Measurements from ENCODE around the gene ESRRA.
A peak's percentile ranks its signal among the peaks of the same experiment; 100 is the strongest.

Gene ESRRA

DNA sequence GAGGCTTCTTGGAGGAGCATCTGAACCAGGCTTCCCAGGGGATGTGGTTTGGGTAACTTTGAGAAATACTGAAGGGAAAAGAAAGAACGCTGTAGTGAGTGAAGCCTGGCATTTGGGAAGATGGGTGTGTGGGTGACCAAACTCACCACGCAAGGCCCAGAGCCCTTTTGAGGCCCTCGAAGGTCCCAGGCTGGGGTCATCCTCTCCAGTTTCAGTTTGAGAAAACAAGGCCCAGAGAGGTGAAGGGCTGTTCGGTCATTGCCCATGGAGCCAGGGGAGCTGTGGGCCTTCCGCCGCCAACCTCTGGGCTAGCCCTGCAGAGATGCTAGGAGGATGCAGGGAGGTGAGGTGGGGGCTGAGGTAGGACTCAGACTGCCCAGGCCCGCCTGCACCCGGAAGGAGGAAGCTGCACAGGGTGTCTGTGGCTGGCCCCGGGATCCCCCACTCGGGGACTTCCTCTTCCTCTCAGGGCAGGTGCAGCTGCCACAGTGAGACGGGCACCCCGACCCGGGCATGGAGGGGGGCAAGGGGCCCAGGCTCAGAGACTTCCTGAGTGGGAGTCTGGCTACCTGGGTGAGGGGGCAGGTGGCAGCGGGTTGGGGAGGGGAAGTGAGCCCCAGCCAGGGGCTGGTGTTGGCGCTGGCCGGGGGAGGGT, 34.6 kb downstream of the ESRRA start, which contains the start of gene CCDC88B:
TSS of gene CCDC88B (plus strand) at position 451 of the 655 bp plus-strand sequence. CDS start at position 514, 63 bp downstream.
- peak in 33 of 42 donors; percentile 26 to 67 (median 44) for DNase-seq

DNA sequence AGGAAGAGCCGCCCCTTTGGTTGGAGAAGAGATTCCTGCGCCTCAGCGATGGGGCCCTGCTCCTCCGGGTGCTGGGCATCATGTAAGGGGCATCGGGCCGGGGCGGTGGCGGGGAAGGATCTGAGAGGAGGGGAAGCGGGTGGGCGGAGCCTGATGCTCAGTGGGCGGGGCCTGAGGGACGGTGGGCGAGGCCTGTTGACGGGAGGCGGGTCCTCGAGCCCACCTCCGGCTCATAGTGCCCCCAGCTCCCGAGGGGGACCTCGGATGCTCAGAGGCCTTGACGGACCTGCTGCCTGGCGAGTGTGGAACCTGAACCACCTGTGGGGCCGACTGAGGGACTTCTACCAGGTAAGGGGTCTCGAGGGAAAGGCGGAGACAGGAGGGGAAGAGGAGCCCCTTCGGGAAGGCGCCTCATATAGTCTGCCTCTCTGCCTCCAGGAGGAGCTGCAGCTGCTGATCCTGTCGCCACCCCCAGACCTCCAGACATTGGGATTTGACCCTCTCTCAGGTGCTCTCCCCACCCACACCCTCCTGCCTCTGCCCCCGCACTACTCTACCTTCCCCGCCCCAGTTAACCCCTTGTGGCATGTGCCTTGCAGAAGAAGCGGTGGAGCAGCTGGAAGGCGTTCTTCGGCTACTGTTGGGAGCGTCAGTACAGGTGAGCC, 35.5 kb downstream of the ESRRA start:
- intact Hi-C loops (cut with DNase I): no loop called here
- DNase-seq: peak in 25 of 42 donors; percentile 23 to 70 (median 43)

More for the DNA sequence above, 34.6 kb downstream of the ESRRA start, which contains the start of gene CCDC88B:
- intact Hi-C loops (cut with DNase I): no loop called here

DNA sequence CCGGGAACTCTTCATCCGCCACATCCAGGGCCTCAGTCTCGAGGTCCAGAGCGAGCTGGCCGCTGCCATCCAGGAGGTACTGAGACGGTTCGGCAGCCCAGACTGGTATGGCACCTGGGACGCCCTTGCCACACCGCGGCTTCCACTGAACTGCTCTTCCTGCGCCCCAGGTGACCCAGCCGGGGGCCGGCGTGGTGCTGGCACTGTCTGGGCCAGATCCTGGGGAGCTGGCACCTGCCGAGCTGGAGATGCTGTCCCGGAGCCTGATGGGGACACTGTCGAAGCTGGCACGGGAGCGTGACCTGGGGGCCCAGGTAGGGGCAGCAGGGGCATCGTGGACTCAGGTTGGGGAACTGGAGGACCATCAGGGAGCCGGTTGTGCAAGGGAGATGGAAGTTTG, 36.1 kb downstream of the ESRRA start:
- intact Hi-C loops (cut with DNase I): no loop called here
- no peak for DNase-seq

DNA sequence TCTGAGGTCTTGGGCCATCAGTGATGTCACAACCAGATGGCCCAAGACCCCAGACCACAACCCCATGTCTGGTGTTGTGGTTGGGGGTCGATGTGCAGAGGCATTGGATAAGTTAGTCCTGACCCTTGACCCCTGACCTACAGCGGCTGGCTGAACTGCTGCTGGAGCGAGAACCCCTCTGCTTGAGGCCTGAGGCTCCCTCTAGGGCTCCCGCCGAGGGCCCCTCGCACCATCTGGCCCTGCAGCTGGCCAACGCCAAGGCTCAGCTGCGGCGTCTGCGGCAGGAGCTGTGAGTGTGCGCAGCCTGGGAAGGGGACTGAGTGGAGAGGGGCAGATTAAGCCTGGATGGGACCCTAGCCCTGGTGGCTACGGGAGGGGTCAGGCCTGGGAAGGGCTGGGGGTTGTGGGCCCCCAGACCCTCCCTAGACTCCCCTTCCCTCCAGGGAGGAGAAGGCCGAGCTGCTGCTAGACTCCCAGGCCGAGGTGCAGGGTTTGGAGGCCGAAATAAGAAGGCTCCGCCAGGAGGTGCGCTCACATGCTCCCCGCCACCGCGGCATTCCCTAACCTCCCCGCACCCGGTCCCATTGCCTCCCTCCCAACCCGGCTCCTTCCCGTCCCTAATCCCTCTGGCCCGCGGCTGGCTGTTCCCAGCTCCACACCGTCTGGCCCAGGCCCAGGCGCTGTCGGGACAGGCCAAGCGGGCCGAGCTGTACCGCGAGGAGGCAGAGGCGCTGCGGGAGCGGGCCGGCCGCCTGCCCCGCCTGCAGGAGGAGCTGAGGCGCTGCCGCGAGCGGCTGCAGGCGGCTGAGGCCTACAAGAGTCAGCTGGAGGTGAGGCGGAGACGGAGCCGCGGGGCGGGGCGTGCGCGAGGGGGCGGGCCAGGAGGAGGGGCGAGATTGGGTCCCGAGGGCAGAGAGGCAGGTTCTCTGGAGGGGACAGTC, 36.8 kb downstream of the ESRRA start:
- DNase-seq: peak; percentile 71 to 94 (median 88)
- intact Hi-C loops (cut with DNase I): no loop called here

DNA sequence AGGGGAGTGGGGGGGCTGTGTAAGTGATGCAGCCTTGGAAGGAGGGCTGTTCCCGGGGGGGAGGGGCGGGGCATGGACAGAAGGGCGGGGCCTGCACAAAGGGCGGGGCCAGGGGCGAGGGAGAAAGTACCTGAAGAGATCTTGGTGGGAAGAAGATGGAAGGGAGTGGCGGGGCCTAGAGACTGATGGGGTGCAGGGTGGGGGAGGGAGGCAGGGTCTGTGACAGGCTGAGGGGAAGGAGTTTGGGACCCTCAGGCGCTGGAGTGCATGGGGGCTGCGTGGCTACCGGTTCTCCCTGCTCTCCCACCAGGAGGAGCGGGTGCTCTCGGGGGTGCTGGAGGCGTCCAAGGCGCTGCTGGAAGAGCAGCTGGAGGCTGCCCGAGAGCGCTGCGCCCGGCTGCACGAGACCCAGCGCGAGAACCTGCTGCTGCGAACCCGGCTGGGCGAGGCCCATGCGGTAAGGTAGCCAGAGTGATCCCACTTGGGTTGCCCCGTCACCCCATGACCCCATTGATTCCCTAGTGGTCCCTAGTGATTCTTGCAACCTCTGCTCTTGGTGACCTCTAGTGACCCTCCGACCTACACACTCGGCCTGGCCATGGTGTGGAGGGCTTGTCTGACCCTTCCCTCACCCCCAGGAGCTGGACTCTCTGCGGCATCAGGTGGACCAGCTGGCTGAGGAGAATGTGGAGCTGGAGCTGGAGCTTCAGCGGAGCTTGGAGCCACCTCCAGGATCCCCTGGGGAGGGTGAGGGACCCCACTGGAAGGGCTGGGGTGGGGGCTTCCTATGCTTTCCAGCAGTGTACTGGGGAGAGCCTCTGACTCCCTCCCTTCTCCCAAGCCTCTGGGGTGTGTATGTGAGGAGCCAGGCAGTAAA, 37.8 kb downstream of the ESRRA start:
- intact Hi-C loops (cut with DNase I): no loop called here
- DNase-seq: peak in 5 of 42 donors; percentile 21 to 51 (median 46)

DNA sequence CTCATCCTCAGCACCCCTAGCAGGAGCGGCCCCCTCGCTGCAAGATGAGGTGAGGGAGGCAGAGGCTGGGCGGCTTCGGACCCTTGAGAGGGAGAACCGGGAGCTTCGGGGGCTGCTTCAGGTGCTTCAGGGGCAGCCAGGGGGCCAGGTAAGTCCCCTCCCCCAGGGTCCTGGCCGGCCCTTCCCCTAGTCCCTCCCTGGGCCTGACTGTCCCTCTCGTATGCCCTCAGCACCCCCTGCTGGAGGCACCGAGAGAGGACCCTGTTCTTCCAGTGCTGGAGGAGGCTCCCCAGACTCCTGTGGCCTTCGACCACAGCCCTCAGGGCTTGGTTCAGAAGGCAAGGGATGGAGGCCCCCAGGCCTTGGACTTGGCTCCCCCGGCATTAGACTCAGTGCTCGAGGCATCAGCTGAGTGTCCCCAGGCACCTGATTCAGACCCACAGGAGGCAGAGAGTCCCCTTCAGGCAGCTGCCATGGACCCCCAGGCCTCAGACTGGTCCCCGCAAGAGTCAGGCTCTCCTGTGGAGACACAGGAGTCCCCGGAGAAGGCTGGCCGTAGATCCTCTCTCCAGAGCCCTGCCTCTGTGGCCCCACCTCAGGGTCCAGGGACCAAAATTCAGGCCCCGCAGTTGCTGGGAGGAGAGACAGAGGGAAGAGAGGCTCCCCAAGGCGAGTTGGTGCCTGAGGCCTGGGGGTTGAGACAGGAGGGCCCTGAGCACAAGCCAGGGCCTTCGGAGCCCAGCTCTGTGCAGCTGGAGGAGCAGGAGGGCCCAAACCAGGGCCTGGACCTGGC, 38.6 kb downstream of the ESRRA start:
- peak in 5 of 42 donors; percentile 20 to 53 (median 25) for DNase-seq
- intact Hi-C loops (cut with DNase I): no loop called here

DNA sequence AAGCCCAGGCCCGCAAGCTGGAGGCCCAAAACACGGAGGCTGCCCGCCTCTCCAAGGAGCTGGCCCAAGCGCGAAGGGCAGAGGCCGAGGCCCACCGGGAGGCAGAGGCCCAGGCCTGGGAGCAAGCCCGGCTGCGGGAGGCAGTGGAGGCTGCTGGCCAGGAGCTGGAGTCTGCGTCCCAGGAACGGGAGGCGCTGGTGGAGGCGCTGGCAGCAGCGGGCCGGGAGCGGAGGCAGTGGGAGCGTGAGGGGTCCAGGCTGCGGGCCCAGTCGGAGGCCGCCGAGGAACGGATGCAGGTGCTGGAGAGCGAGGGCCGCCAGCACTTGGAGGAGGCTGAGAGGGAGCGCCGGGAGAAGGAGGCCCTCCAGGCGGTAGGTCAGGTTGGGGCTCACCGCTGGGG, 39.5 kb downstream of the ESRRA start:
- intact Hi-C loops (cut with DNase I): no loop called here
- no peak for DNase-seq

DNA sequence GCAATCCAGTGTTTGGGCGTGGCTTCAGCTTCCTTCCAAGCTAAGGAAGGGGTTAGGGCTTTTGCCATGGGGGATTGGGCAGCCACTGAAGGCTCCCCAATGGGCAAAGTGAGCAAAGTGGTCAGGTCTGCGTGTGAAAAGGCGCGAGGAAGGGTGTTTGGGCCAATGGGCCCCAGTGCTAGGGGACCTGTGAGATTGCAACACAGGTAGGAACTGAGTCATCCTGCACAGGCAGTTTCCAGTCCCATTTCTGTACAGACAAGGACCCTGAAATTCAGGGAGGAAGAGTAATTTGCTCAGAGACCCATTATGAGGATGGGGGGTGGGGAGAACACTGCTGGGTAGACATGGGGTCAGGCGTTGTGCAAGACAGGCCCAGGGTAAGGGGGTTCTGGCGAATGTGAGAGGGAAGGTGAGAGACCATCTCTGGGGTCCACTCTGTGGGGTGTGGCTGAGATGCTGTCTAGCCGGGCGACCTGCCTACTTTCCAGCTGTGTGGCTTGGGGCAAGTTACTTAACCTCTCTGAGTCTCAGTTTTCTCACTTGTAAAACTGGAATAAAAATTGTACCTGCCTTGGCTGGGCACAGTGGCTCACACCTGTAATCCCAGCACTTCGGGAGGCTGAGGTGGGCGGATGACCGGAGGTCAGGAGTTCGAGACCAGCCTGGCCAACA, 42.0 kb downstream of the ESRRA start:
- intact Hi-C loops (cut with DNase I): no loop called here
- DNase-seq: no peak

DNA sequence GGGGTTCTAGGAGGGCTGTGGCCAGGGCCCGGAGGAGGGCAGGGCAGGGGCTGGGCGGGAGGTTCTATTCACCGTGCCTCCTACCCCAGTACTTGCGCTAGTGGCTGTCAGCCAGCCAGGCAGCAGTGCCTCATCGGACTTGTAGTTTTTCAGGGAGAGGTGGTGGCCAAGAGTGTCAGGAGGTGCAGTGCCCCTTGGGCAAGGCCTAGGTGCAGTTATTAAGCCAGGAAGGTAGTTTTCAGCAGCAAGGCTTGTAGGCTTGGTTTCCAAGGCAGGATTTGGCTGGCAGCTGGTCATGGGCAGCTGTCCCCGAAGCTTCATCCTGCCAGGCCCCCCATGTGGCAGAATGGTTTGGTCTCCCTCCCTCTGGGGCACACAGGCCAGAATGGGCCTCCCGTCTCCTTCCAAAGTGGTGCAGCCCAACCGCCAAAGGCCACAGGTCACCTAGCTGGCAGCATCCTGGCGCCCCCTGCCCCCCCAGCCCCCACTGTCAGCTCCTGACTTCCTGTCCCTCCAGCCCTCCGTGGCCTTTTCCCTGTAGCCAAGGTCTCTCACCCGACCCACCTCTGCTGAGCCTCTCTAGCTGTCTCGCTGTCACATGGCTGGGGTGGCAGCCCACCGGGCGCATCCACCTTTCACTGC, 43.2 kb downstream of the ESRRA start:
- no peak for DNase-seq
- intact Hi-C loops (cut with DNase I): no loop called here

DNA sequence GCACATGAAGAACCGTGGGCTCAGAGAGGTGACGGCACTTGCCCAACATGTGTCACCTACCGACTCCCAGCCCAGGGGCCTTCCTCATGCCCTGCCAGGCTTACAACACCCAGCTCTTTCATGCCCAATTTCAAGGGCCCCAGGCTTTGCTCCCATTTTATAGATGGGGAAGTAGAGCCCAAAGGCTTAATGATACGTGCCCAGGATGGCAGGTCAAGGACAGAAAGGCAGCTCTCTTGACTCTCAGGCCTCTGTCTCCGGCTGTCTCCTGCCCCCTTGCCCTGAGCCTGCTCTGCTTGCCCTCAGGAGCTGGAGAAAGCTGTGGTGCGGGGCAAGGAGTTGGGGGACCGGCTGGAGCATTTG, 43.7 kb downstream of the ESRRA start:
- intact Hi-C loops (cut with DNase I): no loop called here

DNA sequence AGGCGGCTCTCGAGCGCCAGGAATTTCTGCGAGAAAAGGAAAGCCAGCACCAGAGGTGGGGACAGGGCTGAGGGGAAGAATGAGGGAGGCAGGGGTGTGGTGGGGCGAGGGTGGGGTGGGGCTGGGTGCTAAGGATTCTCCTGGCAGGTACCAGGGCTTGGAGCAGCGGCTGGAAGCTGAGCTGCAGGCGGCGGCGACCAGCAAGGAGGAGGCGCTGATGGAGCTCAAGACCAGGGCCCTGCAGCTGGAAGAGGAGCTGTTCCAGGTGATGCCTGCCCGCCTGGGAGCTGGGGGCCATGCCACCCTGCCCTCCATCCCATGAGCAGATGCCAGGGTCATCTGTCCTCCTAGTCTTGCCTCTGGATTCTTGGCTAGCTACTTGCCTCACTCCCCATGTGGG, 44.1 kb downstream of the ESRRA start:
- intact Hi-C loops (cut with DNase I): no loop called here

More for the DNA sequence above, 43.7 kb downstream of the ESRRA start:
- DNase-seq: no peak

DNA sequence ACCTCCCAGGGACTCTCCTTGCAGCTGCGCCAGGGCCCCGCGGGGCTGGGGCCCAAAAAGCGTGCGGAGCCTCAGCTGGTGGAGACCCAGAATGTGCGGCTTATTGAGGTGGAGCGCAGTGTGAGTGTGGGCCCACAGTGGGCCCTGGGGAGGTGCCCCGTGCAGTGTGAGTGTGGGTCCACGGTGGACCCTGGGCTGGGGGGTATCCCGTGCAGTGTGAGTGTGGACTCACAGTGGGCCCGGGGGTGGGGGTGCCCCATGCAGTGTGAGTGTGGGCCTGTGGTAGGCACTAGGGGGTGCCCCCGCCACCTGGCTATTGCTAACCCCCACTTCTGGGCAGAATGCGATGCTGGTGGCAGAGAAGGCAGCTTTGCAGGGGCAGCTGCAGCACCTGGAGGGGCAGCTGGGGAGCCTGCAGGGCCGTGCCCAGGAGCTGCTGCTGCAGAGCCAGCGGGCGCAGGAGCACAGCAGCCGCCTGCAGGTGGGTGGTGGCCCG, 45.9 kb downstream of the ESRRA start:
- no peak for DNase-seq
- intact Hi-C loops (cut with DNase I): no loop called here

More for the DNA sequence above, 44.1 kb downstream of the ESRRA start:
- no peak for DNase-seq

DNA sequence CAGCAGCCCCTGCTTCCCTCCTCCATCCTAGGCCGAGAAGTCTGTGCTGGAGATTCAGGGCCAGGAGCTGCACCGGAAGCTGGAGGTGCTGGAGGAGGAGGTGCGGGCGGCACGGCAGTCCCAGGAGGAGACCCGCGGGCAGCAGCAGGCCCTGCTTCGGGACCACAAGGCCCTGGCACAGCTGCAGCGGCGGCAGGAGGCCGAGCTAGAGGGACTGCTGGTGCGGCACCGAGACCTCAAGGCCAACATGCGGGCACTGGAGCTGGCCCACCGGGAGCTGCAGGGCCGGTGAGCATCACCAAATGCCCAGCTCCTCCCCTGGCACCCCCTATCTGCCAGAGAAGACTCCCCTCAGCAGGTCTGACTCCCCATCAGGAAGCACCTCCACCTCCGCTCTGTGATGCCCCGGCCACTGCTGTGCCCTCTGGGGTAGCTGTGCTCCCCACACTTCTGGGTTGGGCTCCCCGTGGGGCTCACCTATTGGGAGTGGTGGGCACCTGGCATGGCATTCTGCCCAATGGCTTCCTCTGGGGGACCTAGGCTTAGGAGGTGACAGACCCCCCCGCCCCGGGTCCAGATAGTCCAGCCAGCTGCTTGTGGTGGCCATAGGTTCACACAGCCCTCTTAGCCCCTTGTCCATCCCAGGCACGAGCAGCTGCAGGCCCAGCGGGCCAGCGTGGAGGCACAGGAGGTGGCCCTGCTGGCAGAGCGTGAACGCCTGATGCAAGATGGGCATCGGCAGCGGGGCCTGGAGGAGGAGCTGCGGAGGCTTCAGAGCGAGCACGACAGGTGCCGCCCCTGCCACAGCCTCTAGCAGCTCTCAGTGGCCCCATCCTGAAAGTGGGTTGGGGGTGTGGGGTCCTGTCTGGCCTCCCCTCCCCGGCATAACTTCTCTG, 47.0 kb downstream of the ESRRA start:
- DNase-seq: no peak
- intact Hi-C loops (cut with DNase I): no loop called here

DNA sequence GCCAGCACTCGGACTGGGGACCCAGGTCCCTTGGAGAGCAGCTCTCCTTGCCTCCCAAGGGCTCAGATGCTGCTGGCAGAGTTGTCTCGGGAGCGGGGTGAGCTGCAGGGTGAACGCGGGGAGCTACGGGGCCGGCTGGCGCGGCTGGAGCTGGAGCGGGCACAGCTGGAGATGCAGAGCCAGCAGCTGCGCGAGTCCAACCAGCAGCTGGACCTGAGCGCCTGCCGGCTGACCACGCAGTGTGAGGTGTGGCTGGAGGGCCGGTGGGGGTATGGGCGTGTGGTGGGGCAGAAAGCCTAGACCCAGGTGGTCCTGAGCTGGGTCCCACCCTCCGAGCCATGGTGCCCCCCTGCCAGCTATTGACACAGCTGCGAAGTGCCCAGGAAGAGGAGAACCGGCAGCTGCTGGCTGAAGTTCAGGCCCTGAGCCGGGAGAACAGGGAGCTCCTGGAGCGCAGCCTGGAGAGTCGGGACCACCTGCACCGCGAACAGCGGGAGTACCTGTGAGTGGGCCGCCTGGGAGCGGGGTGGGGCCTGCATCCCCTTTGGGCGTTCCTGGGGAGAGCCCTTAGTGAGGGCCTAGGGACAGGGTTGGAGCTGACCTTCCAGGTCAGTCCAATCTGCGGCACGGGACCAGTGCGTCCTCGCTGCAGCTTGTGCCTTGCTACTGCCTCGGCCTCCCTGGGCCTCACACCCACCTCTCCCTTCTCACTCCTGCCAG, 47.8 kb downstream of the ESRRA start:
- intact Hi-C loops (cut with DNase I): no loop called here
- no peak for DNase-seq
